Erythroblast (primary cell): ENCODE data around the gene LRP1-AS.

ENCODE experiments used
- GATA1 ChIP-seq: IDR thresholded peaks from 2 replicates; pipeline ENCODE4 v1.6.1; 2011; ENCODE audit warnings: low read depth, mild to moderate bottlenecking, control low read depth, low read length, moderate library complexity
- POLR2A ChIP-seq: IDR thresholded peaks from 2 replicates; pipeline ENCODE4 v1.6.1; 2011; ENCODE audit warnings: mild to moderate bottlenecking, low read length

DNA sequence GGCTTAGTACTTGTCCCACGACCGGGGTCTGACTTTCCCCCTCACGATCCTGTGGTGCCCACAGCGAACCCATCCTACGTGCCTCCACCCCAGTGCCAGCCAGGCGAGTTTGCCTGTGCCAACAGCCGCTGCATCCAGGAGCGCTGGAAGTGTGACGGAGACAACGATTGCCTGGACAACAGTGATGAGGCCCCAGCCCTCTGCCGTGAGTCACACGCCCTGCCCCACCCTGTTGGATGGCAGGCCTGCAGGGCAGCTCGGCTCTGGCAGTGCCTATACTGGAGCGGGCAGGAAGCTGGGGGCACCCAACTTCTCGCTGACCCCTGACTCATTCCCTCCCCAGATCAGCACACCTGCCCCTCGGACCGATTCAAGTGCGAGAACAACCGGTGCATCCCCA lies 18.3 kb upstream of the LRP1-AS start:
- TF ChIP-seq POLR2A, result no peak
- no peak for TF ChIP-seq GATA1
